ENCODE measurements around the gene KLK14. TPM values are rescaled to one million over a fixed set of nuclear protein-coding genes. Genes with fewer than 3 reads are reported as not detected.

Gene KLK14
- total RNA-seq, 1 donor from 2014 or later: not detected

- ATAC-seq (no peak), DNase-seq (no peak)
- Histone ChIP-seq H3K36me3 (no peaks in the 10 kb centered on the region), H3K27ac (no peak overlapping the region), H3K9me3 (no peaks in the 10 kb centered on the region), H3K27me3 (peaks cover 6% of the 10 kb centered on the region), H3K4me1 (no peaks in the 10 kb centered on the region), H3K4me3 (no peak overlapping the region)
- TF ChIP-seq, protein P1, sequence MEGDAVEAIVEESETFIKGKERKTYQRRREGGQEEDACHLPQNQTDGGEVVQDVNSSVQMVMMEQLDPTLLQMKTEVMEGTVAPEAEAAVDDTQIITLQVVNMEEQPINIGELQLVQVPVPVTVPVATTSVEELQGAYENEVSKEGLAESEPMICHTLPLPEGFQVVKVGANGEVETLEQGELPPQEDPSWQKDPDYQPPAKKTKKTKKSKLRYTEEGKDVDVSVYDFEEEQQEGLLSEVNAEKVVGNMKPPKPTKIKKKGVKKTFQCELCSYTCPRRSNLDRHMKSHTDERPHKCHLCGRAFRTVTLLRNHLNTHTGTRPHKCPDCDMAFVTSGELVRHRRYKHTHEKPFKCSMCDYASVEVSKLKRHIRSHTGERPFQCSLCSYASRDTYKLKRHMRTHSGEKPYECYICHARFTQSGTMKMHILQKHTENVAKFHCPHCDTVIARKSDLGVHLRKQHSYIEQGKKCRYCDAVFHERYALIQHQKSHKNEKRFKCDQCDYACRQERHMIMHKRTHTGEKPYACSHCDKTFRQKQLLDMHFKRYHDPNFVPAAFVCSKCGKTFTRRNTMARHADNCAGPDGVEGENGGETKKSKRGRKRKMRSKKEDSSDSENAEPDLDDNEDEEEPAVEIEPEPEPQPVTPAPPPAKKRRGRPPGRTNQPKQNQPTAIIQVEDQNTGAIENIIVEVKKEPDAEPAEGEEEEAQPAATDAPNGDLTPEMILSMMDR (IDR thresholded peaks at IDR 0.05): no peak
- intact Hi-C loops (cut with DNase I): no loop called here
Observed at GRCh38 chr19:51083181-51083580, 494 bp upstream of the KLK14 start.

- no peaks in the 10 kb centered on the region for H3K4me1 ChIP-seq
- DNase-seq: no peak
- H3K36me3 ChIP-seq: no peaks in the 10 kb centered on the region
- H3K9me3 ChIP-seq: no peaks in the 10 kb centered on the region
- peaks cover 6% of the 10 kb centered on the region for H3K27me3 ChIP-seq
- intact Hi-C loops (cut with DNase I): no loop called here
- H3K27ac ChIP-seq: no peak overlapping the region
- TF ChIP-seq, protein P1 (IDR thresholded peaks at IDR 0.05): no peak
- no peak overlapping the region for H3K4me3 ChIP-seq
- no peak for ATAC-seq
Observed at GRCh38 chr19:51081476-51081875, 1.2 kb downstream of the KLK14 start.

DNA sequence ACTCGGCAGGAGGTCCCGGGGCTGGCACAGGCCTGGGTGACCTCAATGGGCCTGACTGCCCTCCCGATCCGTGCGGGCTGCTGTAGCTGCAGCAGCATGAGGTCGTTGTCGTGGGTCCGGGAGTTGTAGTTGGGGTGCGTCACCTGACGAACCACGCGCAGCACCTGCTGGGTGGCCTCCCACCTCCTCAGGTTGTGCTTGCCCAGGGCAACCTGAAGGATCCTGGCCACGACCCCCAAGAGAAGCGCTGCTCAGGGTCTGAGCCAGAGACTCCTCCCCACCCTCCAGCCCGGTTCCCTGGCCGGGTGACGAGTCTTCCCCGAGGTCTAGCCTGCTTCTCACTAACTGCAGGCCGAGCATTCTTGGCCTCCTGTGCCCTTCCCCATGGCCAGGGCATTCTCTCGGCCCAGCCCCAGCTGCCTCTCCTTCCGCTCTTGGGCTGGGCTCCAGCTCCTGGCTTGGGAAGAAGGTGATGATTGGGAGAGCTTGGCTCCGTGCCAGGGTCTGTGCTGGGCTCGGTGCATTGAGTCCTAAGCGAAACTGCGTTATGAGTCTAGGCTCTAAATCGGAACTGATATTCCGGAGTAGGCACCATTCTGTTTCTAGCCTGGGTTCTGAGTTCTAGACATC lies 3.1 kb downstream of the KLK14 start:
- Histone ChIP-seq H3K4me3 (no peak overlapping the region), H3K9me3 (no peaks in the 10 kb centered on the region), H3K4me1 (no peaks in the 10 kb centered on the region), H3K27ac (no peak overlapping the region), H3K27me3 (peaks cover 6% of the 10 kb centered on the region), H3K36me3 (no peaks in the 10 kb centered on the region)
- TF ChIP-seq, protein P1 (IDR thresholded peaks at IDR 0.05): no peak
- DNase-seq (no peak), ATAC-seq (peak; percentile 16)
- intact Hi-C loops (cut with DNase I): no loop called here

DNA sequence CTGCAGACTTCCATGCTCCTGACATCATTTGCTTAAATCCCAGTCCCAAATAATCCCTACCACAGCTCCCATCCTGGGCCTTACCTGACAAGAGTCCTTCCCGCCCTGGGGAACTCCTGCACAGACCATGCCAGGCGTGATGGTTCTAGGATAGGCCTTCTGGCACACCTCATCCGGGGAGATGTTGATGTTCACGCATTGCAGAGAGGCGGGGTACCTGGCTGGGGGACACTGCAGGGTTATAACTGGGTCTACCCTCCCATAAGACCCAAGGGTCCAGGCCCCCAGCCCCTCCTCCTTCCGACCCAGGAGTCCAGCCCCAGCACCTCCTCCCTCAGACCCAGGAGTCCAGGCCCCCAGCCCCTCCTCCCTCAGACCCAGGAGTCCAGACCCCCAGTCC lies 4.0 kb downstream of the KLK14 start:
- Histone ChIP-seq H3K27me3 (peaks cover 6% of the 10 kb centered on the region), H3K9me3 (no peaks in the 10 kb centered on the region), H3K4me3 (no peak overlapping the region), H3K36me3 (no peaks in the 10 kb centered on the region), H3K4me1 (no peaks in the 10 kb centered on the region), H3K27ac (no peak overlapping the region)
- intact Hi-C loops (cut with DNase I): no loop called here
- TF ChIP-seq, protein P1 (IDR thresholded peaks at IDR 0.05): no peak
- DNase-seq (no peak), ATAC-seq (no peak)

DNA sequence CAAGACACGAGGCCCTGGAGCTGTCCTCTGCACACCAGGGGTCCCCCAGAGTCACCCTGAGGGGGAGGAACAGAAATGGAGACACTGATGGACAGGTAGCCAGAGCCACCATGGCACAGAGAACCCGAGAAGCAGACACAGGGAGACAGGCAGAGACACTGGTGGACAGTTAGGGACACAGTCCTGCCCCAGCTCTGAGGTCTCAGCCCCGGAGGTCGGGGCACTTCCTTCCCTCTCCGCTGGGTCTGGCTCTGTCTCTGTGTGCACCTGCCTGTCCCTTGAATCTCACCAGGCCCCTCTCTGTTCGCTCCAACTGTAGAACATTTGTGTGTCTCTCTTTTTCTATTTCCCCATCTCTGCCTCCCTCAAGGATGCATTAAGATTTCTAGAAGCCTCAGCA lies 4.6 kb downstream of the KLK14 start:
- Histone ChIP-seq H3K27me3 (peaks cover 6% of the 10 kb centered on the region), H3K4me3 (no peak overlapping the region), H3K4me1 (no peaks in the 10 kb centered on the region), H3K36me3 (no peaks in the 10 kb centered on the region), H3K27ac (no peak overlapping the region), H3K9me3 (no peaks in the 10 kb centered on the region)
- DNase-seq (no peak), ATAC-seq (peak; percentile 40)
- intact Hi-C loops (cut with DNase I): no loop called here
- TF ChIP-seq, protein P1 (IDR thresholded peaks at IDR 0.05): no peak
